GM23338 (cell line): ENCODE results near the gene IRF2. TPM values are rescaled to one million over a fixed set of nuclear protein-coding genes. Genes with fewer than 3 reads are reported as not detected.
A peak's percentile ranks its signal among the peaks of the same experiment; 100 is the strongest.

Source experiments
- ATAC-seq: fragments of 200-7000 bp; cut with Tn5 transposase; 3 replicates; pipeline ENCODE4 v1.9.1; 2020
- DNase-seq: peaks from one replicate; pipeline ENCODE4 v3.0.0-alpha.2; 2015; ENCODE audit warnings: low spot score
- H2AFZ ChIP-seq: fragments of 200-600 bp; sonication (generic); 2 replicates; pipeline ENCODE4 v1.8.0; 2016; ENCODE audit warnings: antibody characterized with exemption, mild to moderate bottlenecking, moderate library complexity
- H3F3A ChIP-seq: fragments of 200-600 bp; sonication (generic); replicated peaks from 2 replicates; pipeline ENCODE4 v1.8.0; 2017; ENCODE audit warnings: antibody characterized with exemption, mixed run types, low read depth
- H3K27ac ChIP-seq: fragments of 200-600 bp; sonication (generic); 2 replicates; pipeline ENCODE4 v1.6.1; 2016; ENCODE audit warnings: low read depth
- H3K27me3 ChIP-seq: fragments of 200-600 bp; sonication (generic); 2 replicates; pipeline ENCODE4 v1.8.0; 2016; ENCODE audit warnings: mild to moderate bottlenecking, mixed run types, moderate library complexity; ENCODE audit not compliant: insufficient read depth
- H3K36me3 ChIP-seq: fragments of 200-600 bp; sonication (generic); 2 replicates; pipeline ENCODE4 v1.8.0; 2016; ENCODE audit warnings: mild to moderate bottlenecking; ENCODE audit not compliant: insufficient read depth
- H3K4me1 ChIP-seq: fragments of 200-600 bp; sonication (generic); 2 replicates; pipeline ENCODE4 v1.8.0; 2016; ENCODE audit warnings: mild to moderate bottlenecking, moderate library complexity; ENCODE audit not compliant: insufficient read depth
- H3K4me2 ChIP-seq: fragments of 200-600 bp; sonication (generic); 2 replicates; pipeline ENCODE4 v1.7.1; 2017; ENCODE audit warnings: mixed run types
- H3K4me3 ChIP-seq: fragments of 200-600 bp; sonication (generic); 2 replicates; pipeline ENCODE4 v1.6.1; 2016; ENCODE audit warnings: mixed run types
- H3K79me2 ChIP-seq: fragments of 200-600 bp; sonication (generic); replicated peaks from 2 replicates; pipeline ENCODE4 v1.8.0; 2017; ENCODE audit warnings: mild to moderate bottlenecking; ENCODE audit not compliant: insufficient read depth
- H3K9me2 ChIP-seq: fragments of 200-600 bp; sonication (generic); 2 replicates; pipeline ENCODE4 v1.8.0; 2017; ENCODE audit not compliant: insufficient read depth
- H4K20me1 ChIP-seq: fragments of 200-600 bp; sonication (generic); replicated peaks from 2 replicates; pipeline ENCODE4 v1.8.0; 2017; ENCODE audit warnings: mild to moderate bottlenecking; ENCODE audit not compliant: insufficient read depth
- H3K27ac Mint-ChIP-seq: 2 replicates; pipeline ENCODE4 v1.8.0; 2020; ENCODE audit warnings: inconsistent platforms, mild to moderate bottlenecking, moderate library complexity, mixed read lengths
- H3K27me3 Mint-ChIP-seq: 3 replicates; pipeline ENCODE4 v1.8.0; 2022; ENCODE audit warnings: low read depth, mild to moderate bottlenecking, moderate library complexity, mixed read lengths, inconsistent platforms; ENCODE audit not compliant: insufficient read depth, poor library complexity
- H3K36me3 Mint-ChIP-seq: 3 replicates; pipeline ENCODE4 v1.8.0; 2021; ENCODE audit warnings: low read depth, mild to moderate bottlenecking, inconsistent platforms, moderate library complexity, mixed read lengths
- H3K4me1 Mint-ChIP-seq: 3 replicates; pipeline ENCODE4 v1.8.0; 2020; ENCODE audit warnings: mild to moderate bottlenecking, inconsistent platforms, mixed read lengths
- H3K4me3 Mint-ChIP-seq: 3 replicates; pipeline ENCODE4 v1.8.0; 2021; ENCODE audit warnings: moderate library complexity, mild to moderate bottlenecking, inconsistent platforms, mixed read lengths
- H3K9me3 Mint-ChIP-seq: 3 replicates; pipeline ENCODE4 v1.8.0; 2020; ENCODE audit warnings: moderate library complexity, mild to moderate bottlenecking, inconsistent platforms, mixed read lengths
- CREB1 ChIP-seq: fragments of 250-450 bp; sonication (Bioruptor Pico); IDR thresholded peaks from 2 replicates; pipeline ENCODE4 v1.5.0; 2020; ENCODE audit warnings: low read depth, mild to moderate bottlenecking, moderate library complexity
- CTCF ChIP-seq, 2 experiments: fragments of 200-600 bp in 1 of 2; sonication (generic) in 1 of 2; conservative IDR thresholded peaks; 2 replicates each; pipeline versions ENCODE4 v1.5.1 to v1.6.1; 2016 to 2017; ENCODE audit warnings: antibody characterized with exemption in 2 of 2, low read depth in 2 of 2, mild to moderate bottlenecking in 2 of 2, moderate library complexity in 1 of 2
- ETS1 ChIP-seq: IDR thresholded peaks from 2 replicates; pipeline ENCODE4 v1.6.1; 2016; ENCODE audit warnings: antibody characterized with exemption
- EZH2 ChIP-seq: fragments of 200-600 bp; sonication (generic); IDR thresholded peaks from one replicate; pipeline ENCODE4 v1.8.0; 2017; ENCODE audit warnings: antibody characterized with exemption, mild to moderate bottlenecking, low read depth; ENCODE audit not compliant: unreplicated experiment
- JUNB ChIP-seq: IDR thresholded peaks from one replicate; pipeline ENCODE4 v1.6.1; 2016; ENCODE audit warnings: antibody characterized with exemption; ENCODE audit not compliant: unreplicated experiment
- NANOG ChIP-seq: IDR thresholded peaks from 2 replicates; pipeline ENCODE4 v1.6.1; 2016; ENCODE audit warnings: antibody characterized with exemption, borderline replicate concordance
- REST ChIP-seq: IDR thresholded peaks from one replicate; pipeline ENCODE4 v1.6.1; 2018; ENCODE audit warnings: antibody characterized with exemption; ENCODE audit not compliant: unreplicated experiment
- ZNF331 ChIP-seq: fragments of 250-450 bp; sonication (Bioruptor Pico); IDR thresholded peaks from 2 replicates; pipeline ENCODE4 v1.5.0; 2020; ENCODE audit warnings: low read depth, mild to moderate bottlenecking, moderate library complexity
- polyA plus RNA-seq: library from polyadenylated mRNA; unstranded; fragments of >200 nt; fragmentation: Nextera tagmentation; extraction: Ambion mirVana; gene quantifications from 2 replicates; pipeline ENCODE4 v1.2.1, GENCODE V29; 2016
- total RNA-seq: library from RNA; depleted of rRNA; stranded (reverse); fragments of >200 nt; shearing (Covaris generic); gene quantifications from 2 replicates; pipeline ENCODE4 v1.2.3, GENCODE V29; 2014

The IRF2 gene
- total and polyA plus RNA-seq, 2 experiments from 2014 or later, result 14.7 to 15.0 TPM

- Mint-ChIP-seq H3K4me3 (no peak overlapping the region), H3K27ac (no peak overlapping the region), H3K36me3 (peaks cover 2% of the 10 kb centered on the region; the same call in 1 of the 3 replicates), H3K27me3 (no peaks in the 10 kb centered on the region), H3K4me1 (peaks cover 22% of the 10 kb centered on the region; the same call in 2 of the 3 replicates), H3K9me3 (no peaks in the 10 kb centered on the region)
- Histone ChIP-seq H3K4me2 (no peak overlapping the region), H3K27me3 (no peaks in the 10 kb centered on the region), H3K27ac (no peak overlapping the region), H3K36me3 (no peaks in the 10 kb centered on the region), H3F3A (no peaks in the 10 kb centered on the region), H4K20me1 (no peaks in the 10 kb centered on the region), H2AFZ (peak overlapping the region; percentile 14; the same call in 1 of the 2 replicates), H3K79me2 (no peaks in the 10 kb centered on the region), H3K4me3 (no peak overlapping the region), H3K9me2 (0 out of 2 replicates have a peak, but pooled peaks cover 4% of the 10 kb centered on the region), H3K4me1 (peaks cover 16% of the 10 kb centered on the region)
- DNase-seq, result no peak
- TF ChIP-seq ZNF331 (CRISPR knock-in tag) (no peak), CREB1 (CRISPR knock-in tag) (no peak), REST (no peak), NANOG (no peak), CTCF (conservative IDR thresholded peaks at IDR 0.05; ENCODE audit: low read depth in 2 of 2) (no peak)
- ATAC-seq, result peak; percentile 39; the same call in 1 of the 3 replicates
Measured at GRCh38 chr4:184359888-184360287, 114.5 kb downstream of the IRF2 start.

GRCh38 chr4:184358521-184359232, 115.7 kb downstream of the IRF2 start:
- no peak overlapping the region for H3K4me2 ChIP-seq
- peaks cover 16% of the 10 kb centered on the region for H3K4me1 ChIP-seq
- H4K20me1 ChIP-seq, result no peaks in the 10 kb centered on the region
- no peaks in the 10 kb centered on the region for H3F3A ChIP-seq
- TF ChIP-seq NANOG (no peak), CREB1 (CRISPR knock-in tag) (no peak), ETS1 (no peak), JUNB (no peak), EZH2 (no peak)
- 0 out of 2 replicates have a peak, but pooled peaks cover 4% of the 10 kb centered on the region for H3K9me2 ChIP-seq
- no peak overlapping the region for H3K4me3 ChIP-seq
- peak overlapping the region; percentile 12; the same call in 1 of the 2 replicates for H2AFZ ChIP-seq
- no peaks in the 10 kb centered on the region for H3K36me3 ChIP-seq
- Mint-ChIP-seq H3K4me3 (no peak overlapping the region), H3K9me3 (no peaks in the 10 kb centered on the region), H3K27me3 (no peaks in the 10 kb centered on the region), H3K36me3 (peaks cover 2% of the 10 kb centered on the region; the same call in 1 of the 3 replicates), H3K27ac (no peak overlapping the region; the same call in 1 of the 2 replicates), H3K4me1 (peaks cover 22% of the 10 kb centered on the region; the same call in 2 of the 3 replicates)
- DNase-seq (no peak), ATAC-seq (no peak)
- no peak overlapping the region for H3K27ac ChIP-seq
- H3K27me3 ChIP-seq, result no peaks in the 10 kb centered on the region
- no peaks in the 10 kb centered on the region for H3K79me2 ChIP-seq
